NCI-H1105 treated with DMSO at 0.1 percent for 48 hours (cell line): Measurements from ENCODE around the gene GNG12.
"Not testable (repeated sequence)": the region's sequence is repeated elsewhere in the genome, so short reads cannot be mapped to it uniquely, and the experiment has no call there.

Source experiments
- DNase-seq: peaks from one replicate; lab custom pipeline; 2025; lab: John Stamatoyannopoulos, UW

The GNG12 gene

GRCh38 chr1:67731322-67731721 is 101.9 kb downstream of the GNG12 start:
- DNase-seq, result no peak

GRCh38 chr1:67730312-67730711 is 103.0 kb downstream of the GNG12 start:
- DNase-seq, result not testable (repeated sequence)

DNA sequence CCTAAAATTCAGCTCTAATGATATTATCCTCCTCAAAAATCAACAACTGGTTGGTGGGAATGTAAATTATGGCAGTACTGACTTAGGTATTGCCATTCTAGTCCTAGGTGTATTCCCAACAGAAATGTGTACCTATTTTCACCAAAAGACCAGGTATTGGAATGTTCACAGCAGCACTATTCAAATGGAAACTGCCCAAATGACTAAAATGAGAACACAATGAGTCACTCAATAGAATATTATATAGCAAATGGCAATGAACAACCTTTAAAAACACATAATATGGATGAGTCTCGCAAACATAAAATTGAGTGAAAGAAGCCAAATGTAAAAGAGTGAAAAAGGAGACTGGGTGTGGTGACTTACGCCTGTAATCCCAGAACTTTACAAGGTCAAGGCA is 103.4 kb downstream of the GNG12 start:
- DNase-seq, result no peak

DNA sequence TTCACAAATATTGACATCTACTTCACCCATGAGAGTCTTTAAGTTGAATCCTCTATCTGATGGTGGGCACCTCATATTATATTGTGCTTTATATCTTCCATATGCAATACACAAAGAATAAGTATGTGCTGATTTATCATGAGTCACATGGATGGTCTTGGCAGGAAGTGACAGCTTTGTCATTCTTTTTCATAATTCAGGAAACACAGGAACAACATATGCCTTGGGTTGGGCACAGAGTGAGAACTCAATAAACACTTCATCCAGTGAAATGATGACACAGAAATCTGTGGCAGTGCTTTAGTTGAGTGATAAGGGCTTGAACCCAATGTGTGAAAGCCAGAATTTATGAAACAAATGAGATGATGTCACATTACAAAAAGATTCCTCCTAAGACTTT is 107.0 kb downstream of the GNG12 start:
- DNase-seq, result no peak

GRCh38 chr1:67724928-67725560 is 108.2 kb downstream of the GNG12 start:
- DNase-seq, result peak; percentile 40

DNA sequence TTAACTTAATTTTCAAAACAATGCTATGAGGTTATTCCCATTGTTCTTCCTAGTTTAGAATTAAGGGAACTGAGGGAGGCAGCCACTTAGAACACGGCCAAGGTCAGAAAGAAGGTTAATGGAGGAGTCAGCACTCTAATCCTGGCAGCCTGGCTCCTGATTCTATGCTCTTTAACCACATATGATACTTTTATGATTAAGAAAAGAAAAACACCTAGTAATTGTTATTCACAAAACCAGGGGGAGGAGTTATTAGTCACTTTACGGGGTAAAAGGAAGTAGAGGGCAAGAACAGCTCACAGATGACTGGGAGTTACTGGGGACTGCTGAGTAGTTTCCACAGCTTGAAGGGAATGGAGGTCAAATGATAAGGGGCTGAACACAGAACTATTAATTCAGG is 109.6 kb downstream of the GNG12 start:
- no peak for DNase-seq

- DNase-seq, result no peak
Measured at GRCh38 chr1:67723126-67723525, 110.1 kb downstream of the GNG12 start.

GRCh38 chr1:67722292-67722944 is 110.8 kb downstream of the GNG12 start:
- no peak for DNase-seq

GRCh38 chr1:67721650-67722291 is 111.5 kb downstream of the GNG12 start:
- no peak for DNase-seq

GRCh38 chr1:67721112-67721511 is 112.2 kb downstream of the GNG12 start:
- no peak for DNase-seq

DNA sequence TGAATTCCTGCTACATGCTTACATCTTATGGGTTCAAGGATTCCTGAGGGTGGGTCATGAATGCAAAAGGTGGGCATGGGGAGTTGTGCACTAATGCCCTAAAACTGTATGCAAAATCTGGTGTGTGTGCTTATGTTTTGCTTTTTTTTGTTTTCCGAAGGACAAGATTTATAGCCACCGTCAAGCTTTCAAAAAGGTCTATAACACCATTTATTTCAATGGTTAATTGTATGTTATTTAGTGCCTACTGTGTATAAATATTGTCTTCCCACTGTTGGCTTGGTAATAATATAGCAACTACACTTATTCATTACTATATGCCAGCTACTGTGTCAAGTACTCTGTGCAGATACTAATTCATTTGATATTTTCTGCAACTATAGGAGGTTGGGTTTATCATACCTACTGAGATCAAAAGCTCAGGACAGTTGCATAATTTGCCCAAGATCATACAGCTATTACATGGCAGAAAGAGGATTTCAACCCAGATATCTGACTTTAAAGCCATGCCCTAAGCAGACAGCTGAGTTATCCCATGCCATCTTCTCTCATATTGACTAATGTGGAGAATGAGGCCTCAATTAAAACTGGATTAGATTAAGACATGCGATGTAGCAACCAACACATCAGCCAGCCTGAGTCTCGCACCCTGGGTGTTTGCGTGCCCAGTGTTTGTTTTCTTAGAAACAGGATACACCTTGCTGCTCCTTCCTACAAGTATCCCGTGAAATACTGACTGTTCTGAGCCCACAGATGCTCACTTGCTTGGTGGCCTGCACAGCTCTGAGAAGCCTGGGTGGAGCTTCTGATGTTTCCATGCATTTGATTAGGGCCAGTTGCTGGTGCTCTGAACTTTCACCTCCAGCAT is 113.7 kb downstream of the GNG12 start:
- DNase-seq, result no peak

DNA sequence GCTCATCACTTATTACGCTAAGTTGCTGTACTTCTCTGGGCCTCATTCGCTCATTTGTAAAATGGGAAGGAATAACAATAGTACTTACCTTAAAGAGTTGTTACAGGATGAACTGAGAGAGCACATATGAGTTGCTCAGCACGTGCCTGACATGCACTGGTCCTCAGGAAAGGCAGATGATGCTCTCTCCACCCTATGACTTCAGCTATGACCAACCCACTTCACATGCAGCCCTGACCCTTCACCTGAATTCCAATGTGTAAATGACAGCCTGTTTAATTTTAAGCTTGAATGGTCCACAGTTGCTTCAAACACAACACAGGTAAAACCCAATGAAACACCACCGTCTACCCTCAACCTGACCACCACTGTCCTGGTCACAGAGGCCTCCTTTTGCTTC is 115.4 kb downstream of the GNG12 start:
- DNase-seq, result no peak

DNA sequence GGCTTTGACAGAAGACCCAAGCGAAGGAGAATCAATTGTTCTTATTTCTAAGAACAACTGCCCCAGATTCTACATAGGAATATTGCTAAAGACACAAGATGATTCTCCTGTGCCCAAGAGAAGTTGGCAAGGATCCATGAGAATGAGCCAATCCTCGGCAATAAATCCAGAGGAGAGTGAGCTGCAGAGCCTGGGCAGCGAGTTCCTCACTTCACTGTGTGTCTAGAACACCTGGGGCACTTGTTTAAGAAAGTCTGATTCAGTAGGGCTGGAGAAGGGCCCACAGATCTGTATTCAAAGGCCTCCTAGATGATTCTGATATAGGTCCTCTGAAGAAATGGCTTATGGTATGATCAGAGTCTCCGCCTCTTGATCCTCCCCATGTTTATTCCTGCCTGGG is 116.5 kb downstream of the GNG12 start:
- peak; percentile 49 for DNase-seq

- no peak for DNase-seq
Measured at GRCh38 chr1:67715819-67716218, 117.4 kb downstream of the GNG12 start.

DNA sequence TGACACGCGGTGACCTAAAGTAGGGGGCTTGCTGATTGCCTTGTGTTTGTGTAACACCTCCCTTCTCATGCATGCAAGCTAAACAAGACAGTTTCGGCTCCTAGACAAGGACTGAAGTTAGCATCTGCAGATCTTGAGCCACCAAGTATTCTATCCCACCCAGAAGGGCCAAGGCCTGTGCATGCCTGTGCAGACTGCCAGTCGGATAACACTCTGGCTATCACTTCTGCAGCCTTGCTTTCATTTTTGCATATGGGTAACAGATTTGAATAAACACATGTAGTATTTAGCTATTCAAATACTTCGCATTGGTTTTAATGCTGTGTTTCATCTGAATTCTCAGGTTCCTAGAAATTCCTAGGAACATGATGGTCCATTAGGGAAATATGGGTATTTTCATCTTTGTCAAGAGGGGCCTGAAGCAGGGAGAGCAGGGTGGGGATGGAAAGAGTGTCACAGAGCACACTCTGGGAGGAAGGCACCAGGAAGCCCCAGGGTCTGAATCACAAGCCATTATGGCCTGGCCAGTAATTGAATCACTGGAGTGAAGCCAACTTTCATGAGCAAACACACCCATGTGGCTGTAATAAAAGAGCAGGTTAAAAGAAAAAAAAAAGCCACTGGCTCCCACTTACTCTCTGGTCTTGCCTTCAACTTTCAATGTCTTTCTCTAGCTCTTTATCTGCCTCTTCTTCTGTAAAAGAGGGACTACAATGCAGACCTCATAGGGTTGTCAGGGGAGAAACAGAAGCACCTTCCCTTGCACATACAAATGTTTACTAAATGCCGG is 120.0 kb downstream of the GNG12 start:
- peak; percentile 94 for DNase-seq

DNA sequence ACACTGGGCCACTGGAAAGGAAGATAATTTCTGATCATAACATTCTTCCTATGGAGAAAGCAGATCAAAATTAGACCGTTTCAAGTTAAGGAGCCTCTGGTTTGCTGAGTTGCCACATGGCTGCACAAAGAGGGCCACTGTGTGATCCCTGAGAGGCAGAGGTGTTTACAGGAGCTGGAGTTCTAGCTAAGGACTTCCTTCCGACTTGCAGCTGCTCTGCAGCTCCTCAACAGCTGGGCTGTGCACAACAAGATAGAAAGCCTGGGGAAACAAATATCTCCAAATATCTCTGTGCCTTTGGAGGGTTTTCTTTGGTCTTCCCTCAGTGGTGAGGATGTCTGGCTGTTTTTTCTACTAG is 121.4 kb downstream of the GNG12 start:
- DNase-seq, result no peak

- DNase-seq, result no peak
Measured at GRCh38 chr1:67711158-67711854, 122.0 kb downstream of the GNG12 start.

GRCh38 chr1:67710417-67710816 is 122.8 kb downstream of the GNG12 start:
- DNase-seq, result no peak

GRCh38 chr1:67708606-67709005 is 124.7 kb downstream of the GNG12 start:
- no peak for DNase-seq

GRCh38 chr1:67705735-67706453 is 127.4 kb downstream of the GNG12 start:
- no peak for DNase-seq

DNA sequence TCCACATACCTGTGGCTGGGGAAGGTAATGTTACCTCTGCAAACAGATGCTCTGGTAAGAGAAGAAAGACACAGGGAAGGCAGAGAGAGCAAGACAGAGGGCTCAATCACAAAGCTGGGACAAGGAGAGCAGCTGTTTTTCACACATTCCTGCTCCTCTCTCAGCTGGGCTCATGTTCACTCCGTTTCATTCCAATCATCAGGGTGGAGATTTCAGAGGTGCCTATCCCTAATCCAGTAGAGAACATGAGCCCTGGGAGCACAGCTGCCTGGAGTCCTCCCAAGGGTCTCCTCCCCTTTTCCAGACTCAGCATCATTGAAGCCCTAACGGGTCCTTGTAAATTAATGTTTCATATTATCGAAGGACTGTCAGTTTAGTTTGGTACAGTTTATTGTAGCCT is 128.9 kb downstream of the GNG12 start:
- DNase-seq, result no peak
